GM21717 (cell line): ENCODE results near the gene INPP4A.

ENCODE experiments used
- ATAC-seq: cut with Tn5 transposase; IDR thresholded peaks from one replicate; pipeline ENCODE4 v1.9.1; 2021; ENCODE audit warnings: mild to moderate bottlenecking, moderate library complexity; ENCODE audit not compliant: unreplicated experiment

The INPP4A gene

GRCh38 chr2:98509542-98510321, 65.1 kb downstream of the INPP4A start:
- ATAC-seq, result no peak

DNA sequence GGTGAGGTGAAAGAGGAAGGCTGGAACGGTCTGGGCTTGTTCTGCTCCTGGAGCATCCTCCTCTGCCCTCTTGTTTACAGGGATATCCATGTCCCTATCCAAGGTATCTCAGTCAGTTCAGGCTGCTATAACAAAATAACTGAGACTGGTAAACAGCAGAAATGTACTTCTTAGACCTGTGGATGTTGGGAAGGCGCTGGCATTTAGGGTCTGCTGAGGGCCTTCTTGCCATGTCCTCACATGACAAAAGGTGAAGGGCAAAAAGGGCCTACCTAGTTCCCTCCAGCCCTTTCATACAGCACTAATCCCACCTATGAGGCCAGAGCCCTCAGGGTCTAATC, 65.6 kb downstream of the INPP4A start:
- ATAC-seq, result no peak

- no peak for ATAC-seq
Observed at GRCh38 chr2:98511981-98512380, 67.3 kb downstream of the INPP4A start.

DNA sequence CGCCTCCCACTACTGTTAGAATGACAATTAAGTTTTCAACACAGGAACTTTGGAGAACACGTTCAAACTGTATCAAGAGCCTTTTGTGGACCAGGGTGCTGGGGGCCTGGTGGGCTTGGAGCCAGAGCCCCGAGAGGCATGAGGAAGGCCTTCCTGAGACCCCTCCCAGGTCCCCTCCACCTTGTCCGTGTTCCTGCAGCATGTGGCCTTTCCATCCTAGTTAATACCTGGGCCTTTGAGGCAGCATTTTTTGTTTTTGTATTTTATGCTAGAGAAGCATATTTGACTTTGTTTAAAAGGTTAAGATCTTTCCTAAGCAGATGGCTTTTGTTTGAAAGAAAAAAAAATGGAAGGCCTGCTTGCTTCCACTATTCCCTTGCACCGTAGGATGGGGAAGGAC, 68.0 kb downstream of the INPP4A start:
- no peak for ATAC-seq

GRCh38 chr2:98514096-98514639, 69.5 kb downstream of the INPP4A start:
- ATAC-seq, result no peak

GRCh38 chr2:98514879-98515249, 70.2 kb downstream of the INPP4A start:
- no peak for ATAC-seq

- peak; percentile 59 for ATAC-seq
Observed at GRCh38 chr2:98515250-98515991, 70.8 kb downstream of the INPP4A start.

- no peak for ATAC-seq
Observed at GRCh38 chr2:98516571-98516970, 71.9 kb downstream of the INPP4A start.

- no peak for ATAC-seq
Observed at GRCh38 chr2:98517636-98518035, 73.0 kb downstream of the INPP4A start.

GRCh38 chr2:98518101-98518500, 73.4 kb downstream of the INPP4A start:
- ATAC-seq, result no peak

GRCh38 chr2:98519156-98519555, 74.5 kb downstream of the INPP4A start:
- no peak for ATAC-seq

GRCh38 chr2:98519851-98520250, 75.2 kb downstream of the INPP4A start:
- ATAC-seq, result no peak

DNA sequence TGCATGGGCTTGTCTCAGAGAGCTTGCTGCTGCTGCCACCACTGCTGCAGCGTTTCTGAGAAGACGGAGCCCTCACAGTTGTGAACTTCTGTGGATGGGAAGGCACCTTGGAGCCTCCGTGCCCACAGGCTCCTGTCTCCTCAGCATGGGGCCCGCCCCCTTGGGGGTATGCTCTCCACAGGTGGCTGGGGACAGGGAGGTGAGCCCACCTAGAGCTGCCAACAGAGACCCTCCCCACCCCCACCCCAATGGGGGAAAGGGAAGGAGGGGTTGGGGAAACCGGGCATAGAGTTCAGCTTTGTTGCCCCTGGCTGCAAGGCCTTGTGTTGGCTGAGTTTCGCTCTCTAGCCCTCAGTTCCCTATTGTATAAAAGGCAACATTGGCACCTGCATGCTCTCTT, 76.1 kb downstream of the INPP4A start:
- ATAC-seq, result no peak

- ATAC-seq, result no peak
Observed at GRCh38 chr2:98521266-98521665, 76.6 kb downstream of the INPP4A start.

GRCh38 chr2:98522854-98523253, 78.2 kb downstream of the INPP4A start:
- ATAC-seq, result no peak

DNA sequence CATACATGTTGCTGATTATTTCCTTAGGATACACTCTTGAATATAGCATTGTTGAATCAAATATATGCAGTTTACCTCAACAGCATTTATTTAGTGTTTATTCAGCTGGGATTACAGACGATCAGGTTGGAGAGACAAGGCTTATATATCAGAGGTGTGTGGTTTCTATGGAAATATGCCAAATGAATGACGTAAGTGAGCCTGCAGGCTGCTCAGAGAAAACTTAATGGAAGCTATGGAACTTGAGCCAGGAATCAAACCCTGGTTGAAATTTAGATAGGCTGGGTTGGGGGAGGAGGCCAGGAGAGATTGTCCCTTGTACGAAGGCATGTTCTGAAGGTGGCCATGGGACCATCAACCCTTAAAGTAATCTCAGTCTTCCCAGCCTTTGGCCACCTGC, 79.5 kb downstream of the INPP4A start:
- no peak for ATAC-seq

DNA sequence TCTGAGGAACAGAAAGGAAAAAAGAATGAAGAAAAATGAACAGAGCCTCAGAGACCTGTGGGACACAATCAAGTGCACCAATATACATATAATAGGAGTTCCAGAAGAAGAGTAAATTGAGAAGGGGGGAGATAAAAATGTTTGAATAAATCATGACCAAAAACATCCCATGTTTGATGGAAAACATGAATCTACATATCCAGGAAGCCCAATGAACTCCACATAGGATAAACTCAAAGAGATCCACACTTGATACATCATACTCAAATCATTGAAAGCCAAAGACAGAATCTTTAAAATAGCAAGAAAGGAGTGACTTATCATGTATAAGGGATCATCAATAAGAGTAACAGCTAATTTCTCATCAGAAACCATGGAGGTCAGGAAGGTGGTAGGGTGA, 83.7 kb downstream of the INPP4A start:
- no peak for ATAC-seq

DNA sequence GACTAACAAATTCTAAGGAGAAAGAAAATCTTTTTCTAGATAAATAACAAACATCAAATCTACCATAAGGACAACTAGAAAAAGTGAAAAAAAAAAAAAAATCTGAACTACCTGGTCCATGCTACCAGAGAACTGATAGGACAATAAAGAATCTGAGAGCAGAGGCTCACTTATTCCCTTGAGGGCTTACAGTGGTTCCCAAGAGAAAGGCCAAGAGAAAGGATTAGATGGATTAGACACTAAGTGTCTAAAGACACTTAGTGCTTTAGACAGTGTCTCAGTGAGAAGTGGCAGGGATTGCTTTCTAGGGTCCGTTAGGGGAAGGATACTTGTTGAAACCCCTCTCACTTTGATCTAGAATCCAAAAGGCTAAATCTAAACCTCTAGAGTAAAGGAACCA, 85.5 kb downstream of the INPP4A start:
- no peak for ATAC-seq

- ATAC-seq, result no peak
Observed at GRCh38 chr2:98532756-98533155, 88.1 kb downstream of the INPP4A start.

DNA sequence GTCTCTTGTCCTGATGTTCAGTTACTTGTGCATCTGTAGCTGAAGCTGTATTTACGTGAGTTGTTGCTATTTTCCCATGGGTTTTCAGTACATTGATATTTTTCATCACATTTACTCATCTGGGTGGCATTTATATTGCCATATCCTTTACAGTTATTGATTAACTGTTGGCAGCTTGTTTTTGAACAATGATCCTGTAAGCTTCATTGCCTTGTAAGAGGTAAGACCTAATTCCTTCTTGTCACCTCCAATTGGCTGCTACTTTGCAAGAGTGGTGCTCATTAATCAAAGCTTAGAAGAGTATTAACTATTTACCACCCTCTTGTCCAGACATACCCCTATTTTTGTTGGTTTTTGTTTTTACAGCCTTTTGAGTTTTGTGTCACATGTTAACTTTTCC, 88.9 kb downstream of the INPP4A start:
- no peak for ATAC-seq

DNA sequence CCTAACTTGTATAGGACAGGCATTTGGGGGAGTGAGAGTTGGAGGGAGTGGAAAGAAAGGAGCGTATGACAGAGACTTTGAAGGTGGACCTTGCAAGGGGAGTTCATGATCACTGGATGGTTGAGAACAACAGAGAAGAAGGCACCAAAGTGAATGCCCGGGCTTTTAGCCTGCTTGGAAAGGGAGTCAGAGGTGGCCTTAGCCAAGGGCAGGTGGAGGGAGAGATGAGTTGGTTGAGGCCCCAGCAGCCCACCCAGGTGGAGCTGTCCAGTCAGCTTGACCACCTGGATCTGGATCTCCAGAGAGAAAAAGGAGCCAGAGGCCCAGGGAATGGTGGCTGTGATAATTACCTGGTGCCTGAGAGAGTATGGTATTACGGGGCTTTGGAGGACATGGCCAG, 90.1 kb downstream of the INPP4A start:
- no peak for ATAC-seq

DNA sequence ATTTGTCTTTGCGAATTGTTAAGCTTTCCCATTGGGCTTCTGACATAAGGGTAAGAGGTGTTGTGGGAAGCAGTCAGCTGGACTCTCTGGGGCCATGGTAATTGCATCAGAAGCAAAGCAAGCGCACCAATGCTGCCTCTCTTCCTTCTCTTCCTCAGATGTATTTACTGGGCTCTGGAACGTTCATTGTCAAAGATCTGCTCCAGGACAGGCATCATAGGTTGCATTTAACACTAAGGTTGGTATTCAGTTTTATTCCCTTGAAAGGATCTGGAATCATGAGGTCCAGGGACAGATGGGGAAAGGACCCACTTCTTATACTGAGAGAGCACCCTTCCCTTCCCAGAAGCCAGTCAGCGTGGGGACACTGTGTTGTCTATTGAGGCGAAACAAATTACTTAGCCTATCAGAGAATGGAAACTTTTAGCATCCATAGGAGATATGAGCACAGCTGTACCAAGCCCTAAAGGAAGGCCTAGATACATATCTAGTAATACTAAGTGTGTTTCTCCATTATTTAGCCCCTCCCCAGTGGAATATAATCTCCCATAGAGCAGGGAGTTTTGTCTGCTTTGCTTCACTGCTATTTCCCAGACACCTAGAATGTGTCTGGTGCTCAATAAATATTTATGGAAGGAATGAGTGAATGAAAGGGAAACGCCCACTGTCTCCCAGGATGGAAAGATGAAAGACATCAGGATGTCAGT, 91.5 kb downstream of the INPP4A start:
- no peak for ATAC-seq
